H1 (cell line): ENCODE data around the gene ELOVL1. TPM values are rescaled to one million over a fixed set of nuclear protein-coding genes. Genes with fewer than 3 reads are reported as not detected.

Experiments used
- CTCF ChIA-PET: fragments of 300-600 bp; sonication (Branson Sonifier 250); formaldehyde crosslinking; loops from one replicate; lab custom pipeline; 2021; ENCODE audit not compliant: partially characterized antibody; lab: Charles Lee
- POLR2A ChIA-PET: fragments of 300-600 bp; sonication (Branson Sonifier 250); formaldehyde crosslinking; loops from one replicate; lab custom pipeline; 2021; ENCODE audit warnings: inconsistent platforms; ENCODE audit not compliant: partially characterized antibody; lab: Charles Lee
- DNase-seq, 2 experiments: peaks; one replicate each; pipeline versions ENCODE4 v3.0.0 to v3.0.0-alpha.2; 2010 to 2022; ENCODE audit warnings: low spot score in 2 of 2, low read depth in 1 of 2, mixed read lengths in 1 of 2
- FAIRE-seq: peaks from 2 replicates; lab custom pipeline; 2011; peaks lifted over from hg19 to GRCh38; lab: Jason Lieb, UNC
- H2AFZ ChIP-seq: 2 replicates; pipeline ENCODE4 v1.8.1; 2012; ENCODE audit warnings: low read length, inconsistent platforms
- H2AK5ac ChIP-seq: 2 replicates; pipeline ENCODE4 v1.6.1; 2013; ENCODE audit warnings: low read depth, low read length
- H2BK120ac ChIP-seq: replicated peaks from 2 replicates; pipeline ENCODE3; 2013; ENCODE audit warnings: low read depth, low read length, inconsistent platforms
- H2BK12ac ChIP-seq: 2 replicates; pipeline ENCODE4 v1.6.1; 2013; ENCODE audit warnings: low read depth, low read length
- H2BK15ac ChIP-seq: 2 replicates; pipeline ENCODE4 v1.6.1; 2013; ENCODE audit warnings: low read length
- H2BK20ac ChIP-seq: 2 replicates; pipeline ENCODE4 v1.6.1; 2013; ENCODE audit warnings: low read length
- H2BK5ac ChIP-seq: 2 replicates; pipeline ENCODE4 v1.6.1; 2013; ENCODE audit warnings: low read depth, low read length
- H3K14ac ChIP-seq: 2 replicates; pipeline ENCODE4 v1.6.1; 2013; ENCODE audit warnings: inconsistent platforms; ENCODE audit not compliant: insufficient read length
- H3K18ac ChIP-seq: 2 replicates; pipeline ENCODE4 v1.6.1; 2013; ENCODE audit warnings: low read length; ENCODE audit errors: extremely low read depth
- H3K23ac ChIP-seq: 2 replicates; pipeline ENCODE4 v1.6.1; 2013; ENCODE audit warnings: inconsistent platforms; ENCODE audit not compliant: insufficient read length
- H3K23me2 ChIP-seq: 2 replicates; pipeline ENCODE4 v1.6.1; 2013; ENCODE audit warnings: low read depth, low read length
- H3K27ac ChIP-seq: 2 replicates; pipeline ENCODE4 v1.6.1; 2011; ENCODE audit warnings: low read depth, low read length, inconsistent platforms
- H3K27me3 ChIP-seq, 4 experiments: replicated peaks in 1 of 4; 1 replicate in 1 of 4; 2 replicates in 3 of 4; pipeline versions ENCODE4 v1.6.1 to v1.8.1; 2011 to 2013; ENCODE audit warnings: low read length in 3 of 4, mild to moderate bottlenecking in 3 of 4, inconsistent platforms in 2 of 4, mixed read lengths in 2 of 4, moderate library complexity in 1 of 4; ENCODE audit not compliant: control insufficient read depth in 3 of 4, insufficient read depth in 3 of 4; ENCODE audit errors: extremely low read depth in 1 of 4
- H3K36me3 ChIP-seq, 4 experiments: 2 replicates each; pipeline versions ENCODE4 v1.6.1 to v1.8.1; 2011 to 2013; ENCODE audit warnings: mild to moderate bottlenecking in 4 of 4, low read length in 3 of 4, moderate library complexity in 2 of 4, control low read depth in 1 of 4, inconsistent platforms in 1 of 4; ENCODE audit not compliant: insufficient read depth in 4 of 4, control insufficient read depth in 2 of 4
- H3K4ac ChIP-seq: replicated peaks from 2 replicates; pipeline ENCODE3; 2013; ENCODE audit warnings: low read length, low read depth, mixed read lengths, inconsistent platforms; ENCODE audit not compliant: insufficient read length
- H3K4me1 ChIP-seq, 4 experiments: replicated peaks in 1 of 4; 1 replicate in 1 of 4; 2 replicates in 3 of 4; pipeline versions ENCODE4 v1.6.1 to v1.8.1; 2011 to 2013; ENCODE audit warnings: low read length in 3 of 4, inconsistent platforms in 2 of 4, mixed read lengths in 1 of 4; ENCODE audit not compliant: insufficient read depth in 4 of 4, control insufficient read depth in 3 of 4
- H3K4me2 ChIP-seq, 2 experiments: 2 replicates each; pipeline versions ENCODE4 v1.6.1 to v1.8.1; 2011 to 2013; ENCODE audit warnings: low read depth in 2 of 2, low read length in 2 of 2, control low read depth in 1 of 2, inconsistent platforms in 1 of 2, mild to moderate bottlenecking in 1 of 2; ENCODE audit not compliant: insufficient read depth in 1 of 2
- H3K4me3 ChIP-seq, 4 experiments: fragments of 200-600, 300-600 bp in 1 of 4; sonication (generic), shearing (Covaris generic), sonication (Bioruptor Twin) in 1 of 4; 2 replicates each; pipeline versions ENCODE4 v1.5.1 to v1.8.1; 2011 to 2016; ENCODE audit warnings: low read length in 4 of 4, low read depth in 3 of 4, control low read depth in 2 of 4, inconsistent platforms in 2 of 4, mild to moderate bottlenecking in 2 of 4, mixed read lengths in 1 of 4, moderate library complexity in 1 of 4; ENCODE audit not compliant: insufficient read depth in 2 of 4; ENCODE audit errors: extremely low read depth in 1 of 4
- H3K56ac ChIP-seq: replicated peaks from 2 replicates; pipeline ENCODE3; 2013; ENCODE audit warnings: low read depth, mild to moderate bottlenecking, mixed read lengths, low read length, inconsistent platforms; ENCODE audit not compliant: insufficient read length
- H3K79me1 ChIP-seq: 2 replicates; pipeline ENCODE4 v1.6.1; 2013; ENCODE audit warnings: low read depth, low read length, control low read depth
- H3K79me2 ChIP-seq, 2 experiments: 2 replicates each; pipeline versions ENCODE4 v1.6.1 to v1.8.1; 2012 to 2013; ENCODE audit warnings: low read length in 2 of 2, mild to moderate bottlenecking in 2 of 2, inconsistent platforms in 1 of 2; ENCODE audit not compliant: insufficient read depth in 2 of 2, control insufficient read depth in 1 of 2
- H3K9ac ChIP-seq, 4 experiments: replicated peaks in 1 of 4; 1 replicate in 1 of 4; 2 replicates in 3 of 4; pipeline versions ENCODE4 v1.6.1 to v1.8.1; 2011 to 2013; ENCODE audit warnings: low read depth in 3 of 4, low read length in 3 of 4, control low read depth in 2 of 4, mild to moderate bottlenecking in 2 of 4, moderate library complexity in 2 of 4, inconsistent platforms in 1 of 4; ENCODE audit errors: extremely low read depth in 1 of 4
- H3K9me3 ChIP-seq, 2 experiments: 2 replicates each; pipeline versions ENCODE4 v1.6.1 to v1.8.1; 2012 to 2013; ENCODE audit warnings: mild to moderate bottlenecking in 2 of 2, moderate library complexity in 2 of 2, control low read depth in 1 of 2, inconsistent platforms in 1 of 2, low read depth in 1 of 2, low read length in 1 of 2, mixed read lengths in 1 of 2; ENCODE audit not compliant: insufficient read depth in 2 of 2
- H4K20me1 ChIP-seq, 2 experiments: replicated peaks in 1 of 2; 2 replicates each; pipeline versions ENCODE3 to v1.8.1; 2011 to 2013; ENCODE audit warnings: inconsistent platforms in 2 of 2, low read length in 2 of 2, mild to moderate bottlenecking in 1 of 2; ENCODE audit not compliant: insufficient read depth in 2 of 2, control insufficient read depth in 1 of 2
- H4K5ac ChIP-seq: 2 replicates; pipeline ENCODE4 v1.6.1; 2013; ENCODE audit warnings: low read length, low read depth, mixed read lengths, inconsistent platforms; ENCODE audit not compliant: insufficient read length
- H4K8ac ChIP-seq: 2 replicates; pipeline ENCODE4 v1.8.0; 2013; ENCODE audit warnings: mild to moderate bottlenecking, moderate library complexity, low read length, inconsistent platforms; ENCODE audit not compliant: insufficient read depth; ENCODE audit errors: extremely low read depth
- H4K91ac ChIP-seq: replicated peaks from 2 replicates; pipeline ENCODE3; 2013; ENCODE audit warnings: low read length, mixed read lengths, inconsistent platforms; ENCODE audit not compliant: insufficient read length
- ASH2L ChIP-seq: fragments of 200-600, 300-600 bp; sonication (generic); IDR thresholded peaks from one replicate; pipeline ENCODE4 v1.7.1; 2017; ENCODE audit warnings: low read length
- BCL11A ChIP-seq, 2 experiments: IDR thresholded peaks; one replicate each; pipeline ENCODE4 v1.6.1; 2011; ENCODE audit warnings: low read depth in 2 of 2, low read length in 2 of 2, mild to moderate bottlenecking in 2 of 2
- CHD2 ChIP-seq: IDR thresholded peaks from 2 replicates; pipeline ENCODE4 v1.6.1; 2012; ENCODE audit warnings: low read length, improper control_type of control experiment
- FOSL1 ChIP-seq: IDR thresholded peaks from 2 replicates; pipeline ENCODE4 v1.6.1; 2011; ENCODE audit warnings: mild to moderate bottlenecking, low read depth, low read length, moderate library complexity; ENCODE audit not compliant: insufficient read depth
- PHF8 ChIP-seq: fragments of 200-600 bp; sonication (generic); conservative IDR thresholded peaks from 2 replicates; pipeline ENCODE4 v1.7.1; 2012; ENCODE audit warnings: low read depth, mild to moderate bottlenecking, inconsistent platforms, low read length, moderate library complexity
- POLR2A ChIP-seq, 2 experiments: IDR thresholded peaks; 1 replicate in 1 of 2; 2 replicates in 1 of 2; pipeline ENCODE4 v1.6.1; 2011; ENCODE audit warnings: low read depth in 2 of 2, low read length in 2 of 2, mild to moderate bottlenecking in 2 of 2; ENCODE audit errors: control extremely low read depth in 1 of 2
- SP1 ChIP-seq: IDR thresholded peaks from 2 replicates; pipeline ENCODE4 v1.6.1; 2011; ENCODE audit warnings: low read depth, low read length
- TAF1 ChIP-seq: IDR thresholded peaks from 2 replicates; pipeline ENCODE4 v1.6.1; 2011; ENCODE audit warnings: mild to moderate bottlenecking, low read depth, low read length
- TBP ChIP-seq: IDR thresholded peaks from 2 replicates; pipeline ENCODE4 v1.6.1; 2011; ENCODE audit warnings: low read depth, low read length, improper control_type of control experiment
- YY1 ChIP-seq: IDR thresholded peaks from 2 replicates; pipeline ENCODE4 v1.6.1; 2011; ENCODE audit warnings: low read depth, mild to moderate bottlenecking, low read length
- WGBS, 2 experiments: shearing (Covaris generic) in 1 of 2; methylation state at CpG; one replicate each; pipeline versions ENCODE4 v1.1.6 to v1.1.7; 2013 to 2015; ENCODE audit warnings: low lambda C conversion rate in 2 of 2, mixed read lengths in 2 of 2, inconsistent platforms in 1 of 2, low coverage in 1 of 2, missing lambda C conversion rate in 1 of 2; ENCODE audit not compliant: insufficient replicate concordance in 2 of 2, insufficient coverage in 1 of 2, insufficient read length in 1 of 2; ENCODE audit errors: extremely low coverage in 1 of 2, missing lambda C conversion rate in 1 of 2; 5-methylcytosine and 5-hydroxymethylcytosine counted together
- polyA plus RNA-seq, 7 experiments: library from polyadenylated mRNA; depleted of rRNA in 3 of 7; stranded (reverse) in 5 of 7; unstranded in 2 of 7; fragments of >200 nt in 5 of 7; fragments of 200-250 nt in 2 of 7; gene quantifications; 1 replicate in 5 of 7; 2 replicates in 1 of 7; 4 replicates in 1 of 7; pipeline versions ENCODE4 v1.2.1 to v1.2.3, GENCODE V29; 2011 to 2013; ENCODE audit warnings: missing spikeins in 2 of 7, mixed read lengths in 2 of 7
- total RNA-seq: library from RNA; stranded (reverse); fragmentation: NEBNext Ultra II Directional; extraction: Animal tissue kit (Norgen Biotek cat#: 25700); gene quantifications from 2 replicates; pipeline ENCODE4 v1.2.1, GENCODE V29; 2021

Gene ELOVL1
- total and polyA plus RNA-seq, 2 of the 8 experiments (the other 6 are each of a cell fraction or from before 2014, with no cell fraction given) = 28.5 to 68.1 TPM

DNA sequence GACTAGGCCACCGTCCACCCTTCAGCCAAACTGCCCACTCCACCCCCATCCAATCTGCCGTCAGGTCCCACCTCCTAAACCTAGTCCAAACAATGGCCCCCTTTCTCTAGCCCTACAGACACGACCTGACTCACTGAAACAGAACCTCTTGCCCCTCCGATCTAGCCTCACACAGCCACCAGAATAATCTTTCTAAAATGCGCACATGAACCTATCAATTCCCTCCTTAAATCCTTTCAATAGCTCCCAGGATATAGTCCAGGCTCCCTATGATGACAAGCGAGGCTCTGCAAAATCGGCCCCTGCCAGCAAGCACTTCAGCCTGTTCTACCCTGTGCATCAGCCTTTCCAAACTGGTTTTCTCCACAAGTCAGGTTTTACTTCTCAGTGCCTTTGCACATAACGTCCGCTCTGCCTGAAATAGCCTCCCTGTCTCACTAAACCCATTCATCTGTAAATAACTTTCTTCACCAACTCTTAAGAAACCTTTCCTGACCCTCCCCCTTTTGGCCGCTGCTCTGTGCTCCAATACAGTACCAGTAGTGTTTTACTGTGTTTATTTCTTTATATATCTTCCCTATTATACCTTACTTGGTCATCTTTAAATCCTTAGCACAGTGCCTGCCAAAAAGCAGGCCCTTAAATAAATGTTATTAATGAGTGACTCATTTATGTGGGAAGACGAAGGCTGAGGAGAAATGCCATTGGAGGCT lies 18.1 kb downstream of the ELOVL1 start:
- H3K4me1 ChIP-seq = peaks cover 4 to 15% (median 9%) of the 10 kb centered on the region in 4 experiments; a peak in 6 of 7 replicates
- peaks cover 7% of the 10 kb centered on the region for H3K23me2 ChIP-seq
- H2BK12ac ChIP-seq = peak overlapping the region; percentile 65; the same call in 1 of the 2 replicates
- H2AFZ ChIP-seq = peak overlapping the region; percentile 56; the same call in 1 of the 2 replicates
- H3K4ac ChIP-seq = no peak overlapping the region
- no peak overlapping the region for H3K14ac ChIP-seq
- H3K18ac ChIP-seq = peak overlapping the region; percentile 64; the same call in 1 of the 2 replicates
- H4K91ac ChIP-seq = peak overlapping the region; percentile 84
- peak overlapping the region; percentile 12 for H2BK120ac ChIP-seq
- POLR2A ChIA-PET = interaction anchor here (1.2 to 4.0 kb wide), 5 partner anchors 8 to 74 kb away, joined by 4 to 37 read pairs (median 5); partner anchors contain the start of genes C1orf210, CDC20, MED8 and SZT2
- CTCF ChIA-PET = interaction anchor here (0.6 to 1.6 kb wide), 4 partner anchors 10 to 21 kb away, joined by 3 to 4 read pairs (median 3); no protein-coding TSS in a partner anchor
- no peak for DNase-seq
- no peaks in the 10 kb centered on the region for H4K20me1 ChIP-seq
- no peaks in the 10 kb centered on the region for H3K36me3 ChIP-seq
- peak overlapping the region; percentile 83 to 94 for H3K4me2 ChIP-seq
- H3K27me3 ChIP-seq = peaks cover 0 to 5% (median 0%) of the 10 kb centered on the region in 4 experiments; a peak in 2 of 7 replicates
- FAIRE-seq = peak; percentile 13
- H3K27ac ChIP-seq = peak overlapping the region; percentile 93
- no peaks in the 10 kb centered on the region for H3K79me1 ChIP-seq
- peak overlapping the region; percentile 74; the same call in 1 of the 2 replicates for H2BK20ac ChIP-seq
- H4K5ac ChIP-seq = peak overlapping the region; percentile 63
- TF ChIP-seq TBP (0 out of 2 replicates have a peak, but pooled peaks have one; percentile 35), CHD2 (0 out of 2 replicates have a peak, but pooled peaks have one; percentile 3), TAF1 (peak; percentile 60; the same call in 1 of the 2 replicates), POLR2A (IDR thresholded peaks at IDR 0.05; ENCODE audit: control extremely low read depth in 1 of 2, low read depth in 2 of 2, low read length in 2 of 2) (peak in 1 of 2 experiments; percentile 29; a peak in 2 of 3 replicates), FOSL1 (no peak), YY1 (0 out of 2 replicates have a peak, but pooled peaks have one; percentile 69), BCL11A (IDR thresholded peaks at IDR 0.05; ENCODE audit: low read depth in 2 of 2, low read length in 2 of 2) (no peak), ASH2L (peak; percentile 30), PHF8 (no peak), SP1 (peak; percentile 4; the same call in 1 of the 2 replicates)
- H3K9ac ChIP-seq = peak overlapping the region in 3 of 4 experiments; percentile 79 to 91 (median 88); a peak in 6 of 7 replicates
- H3K79me2 ChIP-seq = no peaks in the 10 kb centered on the region
- H2BK5ac ChIP-seq = peak overlapping the region; percentile 97
- no peak overlapping the region for H3K23ac ChIP-seq
- no peaks in the 10 kb centered on the region for H3K9me3 ChIP-seq
- peak overlapping the region; percentile 97; the same call in 1 of the 2 replicates for H4K8ac ChIP-seq
- H3K4me3 ChIP-seq = peak overlapping the region; percentile 68 to 74 (median 71)
- WGBS, 2 experiments = 26% methylated on average over 11 of the region's 11 CpGs; no CpG with 5 or more reads in 1 of the 2 experiments
- H2AK5ac ChIP-seq = no peak overlapping the region
- H3K56ac ChIP-seq = peak overlapping the region; percentile 20
- H2BK15ac ChIP-seq = no peak overlapping the region
